Measurements from ENCODE around the gene PLPP6. TPM values are rescaled to one million over a fixed set of nuclear protein-coding genes. Genes with fewer than 3 reads are reported as not detected.
A peak's percentile ranks its signal among the peaks of the same experiment; 100 is the strongest.

PLPP6 gene
- total and polyA plus RNA-seq, 2 of the 13 experiments (the other 11 are each of a cell fraction or from before 2014, with no cell fraction given) = 12.1 to 15.5 TPM

- TF ChIP-seq HNF1A (IDR thresholded peaks at IDR 0.05; ENCODE audit: low read depth) = no peak
- TF ChIP-seq HNF1A (CRISPR knock-in tag; IDR thresholded peaks at IDR 0.05; ENCODE audit: borderline replicate concordance) = peak; percentile 79; the same call in 1 of the 2 replicates
- TF ChIP-seq TGIF2 (CRISPR knock-in tag; IDR thresholded peaks at IDR 0.05) = no peak
- no peak; the same call in 1 of the 2 replicates for TF ChIP-seq ZNF784 (CRISPR knock-in tag; IDR thresholded peaks at IDR 0.05; ENCODE audit: borderline replicate concordance)
- TF ChIP-seq ZBTB8A (CRISPR knock-in tag; IDR thresholded peaks at IDR 0.05; ENCODE audit: borderline replicate concordance, low read depth) = no peak
- TF ChIP-seq ZNF350 (CRISPR knock-in tag; IDR thresholded peaks at IDR 0.05; ENCODE audit: borderline replicate concordance, low read depth) = peak; percentile 95
- peak; percentile 95 for TF ChIP-seq ZNF563 (CRISPR knock-in tag; IDR thresholded peaks at IDR 0.05)
- TF ChIP-seq RELA (CRISPR knock-in tag; IDR thresholded peaks at IDR 0.05) = no peak
- 0 out of 2 replicates have a peak, but pooled peaks have one; percentile 32 for TF ChIP-seq ZMAT3 (CRISPR knock-in tag; conservative IDR thresholded peaks at IDR 0.05)
- no peak for TF ChIP-seq TOE1 (CRISPR knock-in tag; IDR thresholded peaks at IDR 0.05)
- TF ChIP-seq UBTF (CRISPR knock-in tag; IDR thresholded peaks at IDR 0.05) = peak; percentile 94
- peak; percentile 90 for TF ChIP-seq MED1 (CRISPR knock-in tag; IDR thresholded peaks at IDR 0.05)
- TF ChIP-seq CEBPB (IDR thresholded peaks at IDR 0.05; ENCODE audit: borderline replicate concordance, low read depth, low read length) = peak; percentile 9; the same call in 1 of the 2 replicates
- no peak for TF ChIP-seq ZNF713 (CRISPR knock-in tag; IDR thresholded peaks at IDR 0.05)
- TF ChIP-seq ZSCAN30 (CRISPR knock-in tag; IDR thresholded peaks at IDR 0.05) = no peak
- TF ChIP-seq ZNF564 (CRISPR knock-in tag; IDR thresholded peaks at IDR 0.05) = peak; percentile 32; the same call in 1 of the 2 replicates
- 0 out of 2 replicates have a peak, but pooled peaks have one; percentile 55 for TF ChIP-seq ZSCAN5A (CRISPR knock-in tag; IDR thresholded peaks at IDR 0.05; ENCODE audit: borderline replicate concordance)
- 0 out of 2 replicates have a peak, but pooled peaks have one; percentile 58 for TF ChIP-seq ZNF615 (CRISPR knock-in tag; IDR thresholded peaks at IDR 0.05; ENCODE audit: borderline replicate concordance)
- TF ChIP-seq ZNF496 (CRISPR knock-in tag; IDR thresholded peaks at IDR 0.05; ENCODE audit: insufficient replicate concordance) = no peak
Observed at GRCh38 chr9:4679268-4680172, 17.4 kb downstream of the PLPP6 start, which contains the start of gene CDC37L1 (continued).

Measured in HepG2 (cell line).